ACC112 (cell line): Measurements from ENCODE around the gene KTN1.

Experiments used
- H2AFZ ChIP-seq: fragments of 200-600 bp; sonication (generic); one replicate; pipeline ENCODE4 v1.6.0; 2017; ENCODE audit warnings: antibody characterized with exemption, low read length; ENCODE audit not compliant: unreplicated experiment
- H3K27ac ChIP-seq: fragments of 200-600 bp; sonication (generic); 2 replicates; pipeline ENCODE4 v1.5.1; 2014; ENCODE audit warnings: low read depth, mild to moderate bottlenecking, antibody characterized with exemption, low read length, moderate library complexity
- H3K27me3 ChIP-seq: fragments of 200-600 bp; sonication (generic); 2 replicates; pipeline ENCODE4 v1.6.1; 2014; ENCODE audit warnings: mild to moderate bottlenecking, antibody characterized with exemption, low read length, moderate library complexity, mixed read lengths; ENCODE audit not compliant: insufficient read depth
- H3K36me3 ChIP-seq: fragments of 200-600 bp; sonication (generic); 2 replicates; pipeline ENCODE4 v1.6.1; 2016; ENCODE audit warnings: mild to moderate bottlenecking, antibody characterized with exemption, low read length, moderate library complexity, mixed read lengths; ENCODE audit not compliant: insufficient read depth
- H3K4me1 ChIP-seq: fragments of 200-600 bp; sonication (generic); one replicate; pipeline ENCODE4 v1.6.1; 2016; ENCODE audit warnings: low read length, mixed read lengths; ENCODE audit not compliant: insufficient read depth, unreplicated experiment, control insufficient read depth
- H3K4me3 ChIP-seq: fragments of 200-600 bp; sonication (generic); 2 replicates; pipeline ENCODE4 v1.5.1; 2014; ENCODE audit warnings: mild to moderate bottlenecking, low read depth, low read length
- H3K79me2 ChIP-seq: fragments of 200-600 bp; sonication (generic); one replicate; pipeline ENCODE4 v1.6.0; 2016; ENCODE audit warnings: low read length; ENCODE audit not compliant: control insufficient read depth, unreplicated experiment, insufficient read depth

Gene KTN1

GRCh38 chr14:55698051-55698450, 118.0 kb downstream of the KTN1 start:
- no peaks in the 10 kb centered on the region for H3K36me3 ChIP-seq
- no peak overlapping the region for H3K27ac ChIP-seq
- H2AFZ ChIP-seq, result no peak overlapping the region
- no peak overlapping the region for H3K4me3 ChIP-seq
- H3K79me2 ChIP-seq, result no peaks in the 10 kb centered on the region
- peaks cover 20% of the 10 kb centered on the region for H3K4me1 ChIP-seq
- no peaks in the 10 kb centered on the region for H3K27me3 ChIP-seq

GRCh38 chr14:55699131-55700057, 119.4 kb downstream of the KTN1 start:
- Histone ChIP-seq H3K4me1 (peaks cover 20% of the 10 kb centered on the region), H3K27me3 (no peaks in the 10 kb centered on the region), H3K79me2 (no peaks in the 10 kb centered on the region), H3K4me3 (peak overlapping the region; percentile 20; the same call in 1 of the 2 replicates), H2AFZ (no peak overlapping the region), H3K27ac (no peak overlapping the region), H3K36me3 (no peaks in the 10 kb centered on the region)

GRCh38 chr14:55701638-55702037, 121.6 kb downstream of the KTN1 start:
- no peak overlapping the region for H3K27ac ChIP-seq
- peaks cover 20% of the 10 kb centered on the region for H3K4me1 ChIP-seq
- no peak overlapping the region for H2AFZ ChIP-seq
- no peak overlapping the region for H3K4me3 ChIP-seq
- H3K27me3 ChIP-seq, result no peaks in the 10 kb centered on the region
- no peaks in the 10 kb centered on the region for H3K79me2 ChIP-seq
- H3K36me3 ChIP-seq, result no peaks in the 10 kb centered on the region

- H3K36me3 ChIP-seq, result no peaks in the 10 kb centered on the region
- H3K27me3 ChIP-seq, result no peaks in the 10 kb centered on the region
- H3K79me2 ChIP-seq, result no peaks in the 10 kb centered on the region
- H2AFZ ChIP-seq, result no peak overlapping the region
- no peak overlapping the region for H3K4me3 ChIP-seq
- H3K4me1 ChIP-seq, result peaks cover 21% of the 10 kb centered on the region
- H3K27ac ChIP-seq, result no peak overlapping the region
Measured at GRCh38 chr14:55702511-55702910, 122.5 kb downstream of the KTN1 start.

- H3K79me2 ChIP-seq, result no peaks in the 10 kb centered on the region
- no peaks in the 10 kb centered on the region for H3K36me3 ChIP-seq
- H3K27me3 ChIP-seq, result no peaks in the 10 kb centered on the region
- no peak overlapping the region for H3K4me3 ChIP-seq
- no peak overlapping the region for H2AFZ ChIP-seq
- peaks cover 14% of the 10 kb centered on the region for H3K4me1 ChIP-seq
- no peak overlapping the region for H3K27ac ChIP-seq
Measured at GRCh38 chr14:55704654-55705053, 124.6 kb downstream of the KTN1 start.

GRCh38 chr14:55705651-55706364, 125.8 kb downstream of the KTN1 start:
- Histone ChIP-seq H3K27me3 (no peaks in the 10 kb centered on the region), H3K36me3 (no peaks in the 10 kb centered on the region), H2AFZ (no peak overlapping the region), H3K4me3 (no peak overlapping the region), H3K4me1 (peaks cover 19% of the 10 kb centered on the region), H3K79me2 (no peaks in the 10 kb centered on the region), H3K27ac (no peak overlapping the region)

- no peaks in the 10 kb centered on the region for H3K27me3 ChIP-seq
- no peak overlapping the region for H3K27ac ChIP-seq
- peaks cover 22% of the 10 kb centered on the region for H3K4me1 ChIP-seq
- H3K4me3 ChIP-seq, result no peak overlapping the region
- H3K36me3 ChIP-seq, result no peaks in the 10 kb centered on the region
- H3K79me2 ChIP-seq, result no peaks in the 10 kb centered on the region
- no peak overlapping the region for H2AFZ ChIP-seq
Measured at GRCh38 chr14:55706365-55706684, 126.3 kb downstream of the KTN1 start.

GRCh38 chr14:55706893-55707292, 126.9 kb downstream of the KTN1 start:
- Histone ChIP-seq H3K79me2 (no peaks in the 10 kb centered on the region), H2AFZ (no peak overlapping the region), H3K36me3 (no peaks in the 10 kb centered on the region), H3K4me1 (peaks cover 17% of the 10 kb centered on the region), H3K27me3 (no peaks in the 10 kb centered on the region), H3K4me3 (no peak overlapping the region), H3K27ac (no peak overlapping the region)

- Histone ChIP-seq H3K27ac (no peak overlapping the region), H3K36me3 (no peaks in the 10 kb centered on the region), H3K79me2 (no peaks in the 10 kb centered on the region), H3K27me3 (no peaks in the 10 kb centered on the region), H3K4me3 (no peak overlapping the region), H3K4me1 (peaks cover 14% of the 10 kb centered on the region), H2AFZ (no peak overlapping the region)
Measured at GRCh38 chr14:55707365-55707804, 127.4 kb downstream of the KTN1 start.

GRCh38 chr14:55710506-55711041, 130.6 kb downstream of the KTN1 start:
- Histone ChIP-seq H3K79me2 (no peaks in the 10 kb centered on the region), H3K4me3 (no peak overlapping the region), H3K27ac (peak overlapping the region; percentile 20; the same call in 1 of the 2 replicates), H3K36me3 (no peaks in the 10 kb centered on the region), H3K27me3 (no peaks in the 10 kb centered on the region), H3K4me1 (peaks cover 15% of the 10 kb centered on the region), H2AFZ (no peak overlapping the region)
